Activated T-cell treated with anti-CD3 and anti-CD28 coated beads for 4 hours (primary cell): ENCODE measurements around the gene FLCN.

Experiments
- DNase-seq: peaks from one replicate; pipeline ENCODE4 v3.0.0-alpha.2; 2020

Gene FLCN

DNA sequence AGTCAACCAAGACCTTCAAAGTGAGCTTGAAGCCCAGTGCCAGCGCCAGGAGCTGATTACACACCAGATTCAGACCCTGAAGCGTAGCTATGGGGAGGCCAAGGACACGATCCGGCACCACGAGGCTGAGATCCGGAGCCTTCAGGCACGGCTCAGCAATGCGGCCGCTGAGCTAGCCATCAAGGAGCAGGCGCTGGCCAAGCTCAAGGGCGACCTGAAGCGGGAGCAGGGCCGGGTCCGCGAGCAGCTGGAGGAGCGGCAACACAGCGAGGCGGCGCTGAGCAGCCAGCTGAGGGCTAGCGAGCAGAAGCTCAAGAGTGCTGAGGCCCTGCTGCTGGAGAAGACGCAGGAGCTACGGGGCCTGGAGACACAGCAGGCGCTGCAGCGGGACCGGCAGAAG, 72.8 kb downstream of the FLCN start:
- no peak for DNase-seq
